COLO668 (cell line): ENCODE measurements around the gene VEZT.

ENCODE experiments used
- DNase-seq: peaks from one replicate; lab custom pipeline; 2025; ENCODE audit not compliant: unreplicated experiment; lab: John Stamatoyannopoulos, UW

The VEZT gene

DNA sequence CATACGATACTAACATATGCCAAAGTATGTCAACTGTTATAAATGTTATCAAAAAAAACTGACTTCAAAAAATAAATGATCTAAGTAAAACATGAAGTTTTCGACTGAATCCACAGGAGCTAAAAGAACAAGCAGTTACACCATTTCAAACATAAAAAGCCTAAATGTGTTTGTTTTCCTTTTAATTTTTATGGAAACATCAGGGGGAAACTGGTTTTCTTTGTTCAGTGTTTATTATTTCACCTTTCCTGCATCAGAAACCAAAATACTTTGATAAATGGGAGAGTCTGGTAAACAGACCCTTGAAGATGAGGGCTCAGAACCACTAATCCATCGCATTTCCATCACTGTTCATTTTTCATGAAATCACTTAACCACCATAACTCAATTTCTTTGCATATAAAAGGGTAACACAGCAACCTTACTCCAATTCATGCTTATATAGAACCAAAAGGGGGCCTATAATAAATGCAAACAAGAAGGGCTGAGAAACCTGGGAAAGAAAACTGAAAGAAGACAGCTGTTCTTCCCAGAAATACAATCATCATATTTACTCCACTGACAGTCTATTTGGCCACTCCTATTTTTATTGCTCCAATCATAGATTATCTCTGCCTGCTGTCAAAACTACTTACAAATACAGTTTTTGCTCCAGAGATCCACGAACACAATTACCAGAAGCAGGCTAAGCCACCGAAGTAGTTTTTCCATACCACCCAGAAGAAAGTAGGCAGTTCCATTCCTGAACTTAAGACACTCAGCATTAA lies 17.3 kb upstream of the VEZT start:
- DNase-seq: no peak

DNA sequence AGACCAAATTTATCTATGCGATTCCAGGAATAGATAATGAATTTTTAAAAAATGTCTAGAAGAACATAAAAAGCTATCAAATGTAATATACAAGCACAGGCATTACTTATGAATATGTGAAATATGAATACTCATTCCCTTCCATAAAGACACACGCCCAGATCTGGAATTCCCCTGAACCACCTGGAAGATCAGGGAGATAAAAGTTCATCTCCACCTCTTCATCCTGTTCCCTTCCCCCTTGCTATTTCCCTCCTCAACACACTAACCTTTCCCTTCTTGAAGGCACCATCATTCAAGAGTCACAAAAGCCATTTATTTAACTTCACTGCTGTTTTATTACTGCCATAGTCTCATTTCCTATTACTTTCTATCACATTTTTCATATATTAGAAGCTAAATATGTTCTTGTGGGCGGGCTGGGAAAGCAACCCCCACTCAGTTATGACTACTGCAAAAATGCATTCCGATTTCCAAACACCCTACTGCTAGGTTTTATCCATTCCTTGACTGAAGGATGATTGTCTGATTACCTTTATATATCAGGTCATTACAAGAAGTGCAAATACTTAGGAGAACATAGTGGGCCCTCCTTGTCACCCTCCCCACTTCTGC lies 16.4 kb upstream of the VEZT start:
- DNase-seq: no peak

DNA sequence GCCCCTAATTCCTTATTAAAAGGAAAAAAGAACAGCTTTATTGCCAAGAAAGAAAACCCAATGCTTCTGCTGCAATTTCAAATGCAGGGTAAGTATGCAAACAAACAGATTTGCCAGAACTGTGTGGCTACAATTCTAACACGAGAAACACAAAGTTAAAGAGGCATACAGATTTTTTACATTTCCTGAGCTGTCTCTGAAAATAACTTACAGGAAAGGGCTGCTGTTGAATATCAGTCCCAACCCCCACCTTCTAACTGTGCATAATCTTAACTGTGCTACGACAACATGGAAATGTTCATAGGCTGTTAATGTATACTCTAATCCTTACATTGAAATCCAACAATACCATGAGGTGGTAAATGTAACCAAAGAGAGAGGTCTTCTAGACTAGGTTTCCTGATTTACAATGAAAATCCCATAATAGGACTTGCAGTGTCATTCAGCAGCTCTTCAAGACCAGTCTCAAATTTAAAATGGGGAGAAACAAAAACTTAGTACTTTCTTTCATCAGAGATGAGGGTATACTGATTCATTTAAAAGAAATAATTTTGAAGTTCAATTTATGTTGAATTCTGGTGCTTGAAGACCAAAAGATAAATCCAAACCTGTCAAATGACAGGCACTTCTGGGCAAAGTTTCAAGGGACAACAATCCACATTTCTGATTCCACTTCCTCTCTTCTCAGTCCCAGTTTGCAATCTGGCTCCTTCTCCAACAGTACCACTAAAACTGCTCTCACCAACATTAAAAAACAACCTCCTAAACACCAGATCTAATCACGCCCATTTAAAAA lies 14.7 kb upstream of the VEZT start:
- DNase-seq: no peak

DNA sequence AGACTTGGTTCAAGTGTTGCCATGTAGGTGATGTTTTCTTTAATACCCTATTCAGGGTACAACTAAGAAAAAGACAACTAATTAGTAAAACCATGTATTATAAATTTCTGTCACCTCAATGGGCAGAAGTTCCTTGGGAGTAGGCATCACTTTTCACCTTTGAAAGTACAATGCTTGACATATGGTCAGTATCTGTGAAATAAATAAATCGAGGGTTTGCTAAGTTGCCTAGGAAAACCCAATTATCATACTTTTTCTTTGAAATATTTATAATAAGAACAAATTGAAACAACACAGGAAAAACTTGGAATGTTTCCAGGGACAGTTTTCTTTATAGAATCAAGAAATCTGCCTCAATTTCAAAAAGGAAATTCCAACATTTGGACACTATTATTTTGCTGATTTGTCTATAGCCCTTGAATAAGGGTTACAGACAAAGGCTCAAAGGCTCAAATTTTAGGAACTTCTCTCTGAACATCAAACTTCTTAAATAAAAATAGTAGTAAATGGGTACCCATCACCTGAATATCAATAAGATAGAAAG lies 14.0 kb upstream of the VEZT start:
- DNase-seq: no peak

DNA sequence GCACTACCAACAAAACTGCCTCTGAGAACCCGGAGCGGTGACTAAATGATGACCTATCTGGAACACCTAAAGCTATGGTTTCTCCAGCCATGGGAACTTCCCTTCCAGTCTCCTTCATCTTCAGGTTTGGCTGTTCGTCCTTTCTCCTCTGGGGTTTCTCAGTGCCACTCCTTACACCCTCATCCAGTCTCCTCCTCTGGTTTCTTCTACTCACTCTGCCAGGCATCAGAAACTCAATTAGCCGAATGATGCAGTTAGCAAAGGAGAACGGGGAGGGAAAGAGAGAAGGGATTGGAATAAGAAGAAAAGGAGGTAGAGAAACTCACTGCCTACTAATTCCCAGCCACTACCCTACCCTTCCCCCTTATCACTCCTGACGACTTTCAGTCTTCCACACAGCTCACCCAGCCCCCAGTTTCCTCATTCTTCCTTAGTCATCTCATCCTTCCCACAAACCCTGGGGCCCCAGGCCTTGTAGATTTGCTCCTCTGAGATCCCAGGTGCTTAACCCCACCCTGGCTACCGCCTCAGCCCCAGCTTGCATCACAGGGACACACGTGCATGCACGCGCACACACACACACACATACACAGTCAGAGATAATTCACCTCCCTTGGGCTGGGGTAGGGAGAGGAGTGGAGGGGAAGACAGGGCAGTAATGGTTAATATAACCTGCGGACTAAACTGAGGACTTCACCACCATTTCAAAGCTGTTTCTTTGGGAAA lies 13.3 kb upstream of the VEZT start:
- DNase-seq: no peak

DNA sequence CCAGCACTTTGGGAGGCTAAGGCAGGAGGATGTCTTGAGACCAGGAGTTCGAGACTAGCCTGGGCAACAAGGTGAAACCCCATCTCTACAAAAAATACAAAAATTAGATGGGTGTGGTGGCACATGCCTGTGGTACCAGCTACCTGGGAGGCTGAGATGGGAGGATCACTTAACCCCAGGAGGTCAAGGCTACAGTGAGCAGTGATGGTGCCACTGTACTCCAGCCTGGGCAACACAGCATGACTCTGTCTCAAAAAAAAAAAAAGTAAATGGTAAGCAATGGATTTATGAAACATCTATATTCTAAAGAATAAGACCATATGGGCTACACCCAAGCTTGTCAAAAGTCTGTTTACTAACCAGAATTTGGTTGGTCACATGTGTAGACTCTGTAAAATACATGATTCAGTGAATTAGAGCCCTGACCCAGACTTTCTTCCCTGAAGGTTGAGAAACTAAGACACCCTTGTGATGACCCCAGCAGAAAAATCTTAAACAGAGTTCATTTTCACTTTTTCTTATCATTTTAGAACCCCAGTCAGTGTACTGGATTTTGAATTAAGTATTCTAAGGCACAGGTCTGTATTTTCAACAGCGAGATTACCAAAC lies 12.5 kb upstream of the VEZT start:
- DNase-seq: no peak

DNA sequence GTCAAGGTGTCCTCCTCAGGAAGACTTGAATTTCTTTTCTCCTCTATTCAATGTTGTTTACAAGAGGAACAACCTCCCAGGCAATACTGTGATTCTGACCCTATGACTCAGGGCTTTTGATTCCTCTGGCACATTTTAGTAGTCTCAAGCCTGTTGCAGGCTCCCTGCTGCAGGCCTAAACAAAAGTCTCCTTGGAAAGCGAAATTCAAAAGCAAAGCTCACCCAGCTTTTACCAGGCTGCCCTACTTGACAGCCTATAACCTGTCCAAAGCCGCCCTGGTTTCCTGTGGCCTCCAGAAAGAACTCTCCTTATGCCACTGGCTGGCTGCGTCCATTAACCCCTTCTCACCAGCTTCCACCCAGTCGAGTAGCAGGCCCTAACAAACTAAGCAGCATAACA lies 11.9 kb upstream of the VEZT start:
- no peak for DNase-seq

DNA sequence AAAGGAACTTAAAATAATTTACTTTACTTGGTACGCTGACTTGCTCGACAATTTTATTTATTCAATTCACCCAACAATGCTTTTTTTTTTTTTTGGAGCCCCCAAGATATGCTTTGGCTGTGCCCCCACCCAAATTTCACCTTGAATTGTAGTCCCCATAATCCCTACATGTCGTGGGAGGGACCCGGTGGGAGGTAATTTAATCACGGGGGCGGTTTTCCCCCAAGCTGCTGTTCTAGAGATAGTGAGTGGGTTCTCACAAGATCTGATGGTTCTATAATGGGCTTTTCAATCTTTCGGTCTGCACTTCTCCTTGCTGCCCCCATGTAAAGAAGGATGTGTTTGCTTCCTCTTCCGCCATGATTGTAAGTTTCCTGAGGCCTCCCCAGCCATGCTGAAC lies 10.7 kb upstream of the VEZT start:
- no peak for DNase-seq

DNA sequence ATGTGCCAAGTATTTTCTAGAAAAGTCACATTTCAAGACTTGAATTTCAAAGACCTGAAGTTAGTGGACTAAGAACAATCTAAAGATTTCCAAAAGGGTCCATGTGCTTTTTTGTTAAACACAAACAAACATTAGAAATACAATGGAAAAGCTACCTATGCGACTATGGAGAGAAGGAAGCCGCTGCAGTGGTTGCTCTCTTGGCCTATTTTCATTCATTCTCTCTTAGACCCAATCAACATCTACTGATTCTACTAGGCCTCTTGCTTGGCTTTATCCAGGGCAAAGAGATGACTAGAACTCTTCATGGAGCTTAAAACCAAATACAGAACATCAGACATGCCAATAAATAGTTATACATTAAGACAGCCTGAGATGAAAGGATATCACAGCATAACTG lies 10.2 kb upstream of the VEZT start:
- DNase-seq: no peak

DNA sequence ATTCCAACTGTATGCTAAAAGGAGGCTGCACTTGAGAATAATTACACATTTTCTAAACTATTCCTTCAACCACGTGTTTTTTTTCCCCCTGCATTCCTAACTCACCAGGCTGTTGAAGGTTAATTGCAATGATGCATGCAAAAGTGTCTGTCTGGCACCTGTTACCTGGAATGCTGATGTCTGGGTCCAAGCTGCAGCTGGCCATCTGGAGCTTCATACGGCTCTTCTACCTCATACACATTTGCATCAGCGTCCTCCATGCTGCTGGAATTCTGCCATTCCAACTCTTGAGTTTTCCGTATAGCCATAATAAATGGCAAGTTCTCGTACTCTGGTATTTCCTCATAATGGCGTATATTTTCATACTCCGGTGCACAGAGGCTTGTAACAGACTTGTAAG lies 8.9 kb upstream of the VEZT start:
- DNase-seq: peak; percentile 41

DNA sequence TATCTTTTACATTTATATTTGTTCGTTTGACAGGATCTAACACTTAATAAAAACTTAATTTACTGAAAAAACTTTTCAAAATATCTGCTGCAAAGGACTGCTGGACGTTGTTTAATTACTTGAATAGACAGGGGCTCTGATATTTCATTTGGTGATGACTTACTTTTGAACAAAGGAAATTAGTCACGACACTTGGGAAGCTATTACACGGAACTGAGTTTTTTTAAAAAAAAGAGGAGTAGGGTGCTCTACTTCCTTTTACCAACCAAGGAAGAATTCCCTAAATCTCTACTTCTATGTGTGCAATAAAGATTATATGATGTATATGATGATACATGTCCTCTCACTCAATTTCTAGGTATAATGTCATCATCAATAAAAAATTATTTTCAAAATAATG lies 5.0 kb upstream of the VEZT start:
- no peak for DNase-seq

DNA sequence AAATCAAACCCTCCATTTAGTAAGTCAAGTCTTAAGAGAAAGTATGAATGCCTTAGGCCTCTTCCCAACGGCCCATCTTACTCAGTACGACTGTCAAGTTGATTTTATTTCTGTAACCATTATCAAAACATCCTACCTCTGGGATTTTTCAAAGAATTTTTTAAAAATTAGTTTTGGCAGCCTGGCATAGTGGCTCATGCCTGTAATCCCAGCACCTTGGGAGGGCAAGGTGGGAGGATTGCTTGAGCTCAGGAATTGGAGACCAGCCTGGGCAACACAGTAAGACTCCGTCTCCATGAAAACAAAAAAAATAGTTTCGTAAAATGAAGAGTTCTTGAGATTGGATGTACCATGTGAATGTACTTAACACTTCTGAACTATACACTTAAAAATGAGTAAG lies 4.5 kb upstream of the VEZT start:
- DNase-seq: no peak

DNA sequence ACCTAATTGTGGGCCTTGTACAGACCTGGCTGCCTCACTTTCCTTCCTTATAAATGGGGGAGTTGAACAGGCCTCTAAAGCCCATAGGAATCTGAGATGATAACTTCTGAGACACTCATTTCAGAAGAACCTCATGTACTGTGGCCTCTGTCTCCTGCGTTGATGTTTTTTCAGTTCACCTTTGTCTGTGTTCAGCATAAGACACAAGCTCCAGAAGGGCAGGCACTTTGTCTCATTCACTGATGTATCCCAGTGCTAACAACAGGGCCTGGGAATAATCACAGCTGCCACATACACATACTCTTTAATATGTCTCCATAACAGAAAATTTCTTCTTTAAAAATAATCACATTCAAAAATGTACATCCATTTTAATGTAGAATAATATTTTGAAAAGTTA lies 3.7 kb upstream of the VEZT start:
- no peak for DNase-seq

DNA sequence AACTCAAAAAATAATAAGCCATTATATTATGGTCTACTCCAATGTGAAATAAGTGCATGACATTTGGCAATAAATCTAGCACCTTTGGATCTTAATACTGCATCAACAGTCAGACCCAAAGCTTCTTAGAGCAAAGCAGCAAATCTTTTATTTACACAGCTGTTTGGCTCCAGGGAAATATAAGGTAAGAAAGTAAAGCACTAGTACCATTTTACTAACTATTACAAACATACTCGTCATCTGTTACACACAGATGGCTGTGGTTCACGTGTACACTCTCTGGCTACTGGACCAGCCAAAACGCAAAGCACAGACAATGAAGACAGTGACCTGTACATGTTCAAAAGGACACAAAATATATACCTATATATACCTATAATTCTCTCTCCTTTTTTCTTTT lies 3.1 kb upstream of the VEZT start:
- no peak for DNase-seq

DNA sequence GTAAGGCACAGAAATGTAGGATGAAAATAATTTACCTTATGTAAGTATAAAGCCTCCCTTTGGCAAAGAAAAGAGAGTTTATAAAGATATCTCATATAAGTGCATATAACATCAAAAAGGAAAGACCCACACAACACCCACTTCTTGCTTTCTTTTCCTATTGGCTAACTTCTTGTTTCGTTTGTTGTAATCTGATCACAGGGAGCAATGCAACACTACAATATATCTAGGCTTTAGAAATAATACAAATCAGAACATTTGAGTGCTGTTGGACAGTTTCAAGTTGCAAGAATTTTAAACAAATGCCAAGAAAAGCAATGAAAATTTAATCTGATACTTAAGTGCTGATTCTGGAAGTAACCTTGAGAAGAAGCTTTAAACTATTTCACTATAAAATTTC lies 1.7 kb upstream of the VEZT start:
- DNase-seq: no peak

DNA sequence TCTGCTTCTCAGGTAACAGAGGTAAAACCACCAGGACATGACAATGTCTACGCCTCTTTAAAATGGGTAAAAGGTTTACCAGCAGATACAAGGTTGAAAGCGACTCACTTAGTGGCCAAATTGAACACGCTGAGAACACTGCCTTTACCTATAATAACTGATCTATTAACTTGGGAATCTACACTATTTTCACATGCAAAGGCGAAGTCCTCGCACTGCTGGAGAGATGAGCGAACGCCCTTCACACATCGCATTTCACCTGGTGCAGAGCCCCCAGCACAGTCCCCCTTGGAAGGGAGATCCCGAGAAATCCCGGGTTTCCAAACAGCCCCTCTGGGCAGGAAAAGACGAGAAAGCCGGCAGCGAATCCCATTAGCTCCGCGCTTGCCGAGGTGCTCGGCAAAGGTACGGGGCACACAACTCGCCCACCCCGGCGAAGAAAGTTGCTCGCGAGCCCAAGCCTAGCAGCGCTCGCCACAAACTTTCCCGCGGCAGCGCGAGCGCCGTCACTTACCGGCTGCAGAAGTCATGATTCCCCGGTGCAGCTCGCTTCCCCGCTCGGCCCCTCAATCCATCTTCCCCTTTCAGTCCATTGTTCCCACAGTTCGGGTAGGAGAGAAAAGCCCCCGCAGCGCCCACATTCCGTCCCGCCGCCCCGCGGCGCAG lies 763 bp upstream of the VEZT start:
- peak; percentile 80 for DNase-seq

DNA sequence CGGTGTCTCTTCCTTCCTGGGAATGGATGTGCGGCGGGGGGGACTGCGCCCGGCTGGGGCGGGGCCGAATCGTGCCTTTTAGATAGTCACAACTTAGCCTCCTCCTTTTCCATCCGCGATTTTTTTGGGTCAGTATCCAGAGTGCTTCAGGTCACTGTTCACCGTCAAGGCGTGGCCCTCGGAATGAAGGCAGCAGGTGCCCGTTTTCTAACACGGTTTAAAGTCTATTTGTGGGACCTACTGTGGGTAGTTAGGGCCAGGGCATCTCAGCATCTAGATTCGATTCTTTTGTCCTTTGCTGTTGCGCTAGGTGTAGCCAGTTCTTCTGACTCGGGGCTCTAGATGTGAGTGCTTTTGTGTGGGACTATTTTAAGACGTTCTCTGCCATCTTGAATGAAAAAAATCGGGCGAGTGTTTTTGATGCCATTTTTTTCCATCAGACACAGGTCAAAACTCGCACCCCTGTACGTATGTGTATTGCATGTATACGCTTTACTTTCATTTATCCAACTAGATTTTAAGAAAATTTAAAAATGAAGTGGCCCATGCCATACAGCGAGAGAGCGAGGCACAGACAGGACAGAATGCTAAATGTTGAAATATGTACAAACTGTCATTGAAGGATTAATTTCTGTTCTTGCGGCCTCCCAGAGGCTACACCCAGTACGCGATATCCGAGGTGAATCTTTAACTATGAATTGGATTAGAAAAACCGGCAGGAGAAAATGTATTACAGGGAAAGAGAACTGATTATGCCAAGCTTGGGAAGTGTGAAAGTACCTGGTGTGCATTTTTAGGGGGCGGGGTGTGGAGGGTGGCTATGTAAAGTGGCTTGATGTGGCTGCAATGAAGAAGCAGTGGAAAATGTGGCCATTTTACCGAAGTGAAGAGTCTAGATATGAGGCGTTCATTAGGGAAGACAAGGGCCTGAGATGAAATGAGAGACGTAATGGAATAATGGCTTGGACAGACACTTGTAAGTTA lies 835 bp downstream of the VEZT start:
- peak; percentile 31 for DNase-seq

DNA sequence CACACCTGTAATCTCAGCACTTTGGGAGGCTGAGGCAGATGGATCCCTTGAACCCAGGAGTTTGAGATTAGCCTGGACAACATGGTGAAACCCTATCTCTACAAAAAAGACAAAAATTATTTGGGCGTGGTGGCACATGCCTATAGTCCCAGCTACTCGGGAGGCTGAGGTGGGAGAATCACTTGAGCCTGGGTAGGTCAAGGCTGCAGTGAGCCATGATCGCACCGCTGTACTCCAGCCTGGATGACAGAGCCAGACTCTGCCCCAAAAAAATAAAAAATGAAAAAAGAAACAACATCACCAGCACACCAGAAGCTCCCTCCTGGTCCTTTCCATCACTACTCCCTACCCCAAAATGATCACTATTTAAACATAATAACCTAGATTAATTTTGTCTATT lies 2.6 kb downstream of the VEZT start:
- DNase-seq: no peak

DNA sequence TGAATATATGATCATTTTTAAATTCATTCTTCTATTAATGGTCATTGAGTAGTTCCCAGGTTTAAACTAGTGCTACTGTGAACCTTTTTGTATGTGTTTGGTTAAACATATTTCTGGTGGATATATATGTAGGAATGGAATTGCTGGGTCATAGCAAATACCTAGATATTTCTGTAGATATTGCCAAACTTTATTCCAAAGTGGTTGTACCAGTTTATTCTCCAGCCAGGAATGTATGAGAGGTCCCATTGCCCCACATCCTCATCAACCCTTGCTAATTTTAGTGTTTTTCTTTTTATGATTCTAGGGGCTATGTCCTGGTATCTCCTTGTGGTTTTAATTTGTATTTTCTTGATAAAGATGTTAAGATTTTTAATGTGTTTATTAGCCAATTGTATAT lies 3.1 kb downstream of the VEZT start:
- no peak for DNase-seq
